Suprapubic skin (tissue), 4 donors: ENCODE results near the gene SDC1. TPM values are rescaled to one million over a fixed set of nuclear protein-coding genes. Genes with fewer than 3 reads are reported as not detected.

Source experiments
- DNase-seq, 2 donors: peaks; one replicate each; pipeline ENCODE4 v3.0.0-alpha.2; 2019; ENCODE audit warnings: low spot score in 2 of 2
- H3K27ac ChIP-seq: fragments of 200-600 bp; sonication (generic); one replicate; pipeline ENCODE4 v1.5.1; 2019
- H3K27me3 ChIP-seq: fragments of 200-600 bp; sonication (generic); one replicate; pipeline ENCODE4 v1.5.1; 2019
- H3K36me3 ChIP-seq: fragments of 200-600 bp; sonication (generic); one replicate; pipeline ENCODE4 v1.5.1; 2019
- H3K4me1 ChIP-seq: fragments of 200-600 bp; sonication (generic); one replicate; pipeline ENCODE4 v1.5.1; 2019
- H3K4me3 ChIP-seq: fragments of 200-600 bp; sonication (generic); one replicate; pipeline ENCODE4 v1.5.1; 2019; ENCODE audit warnings: mild to moderate bottlenecking
- H3K9me3 ChIP-seq: fragments of 200-600 bp; sonication (generic); one replicate; pipeline ENCODE4 v1.5.1; 2019
- CTCF ChIP-seq, 2 donors: fragments of 200-600 bp in 1 of 2; fragments of 450-650 bp in 1 of 2; sonication (generic) in 1 of 2; IDR thresholded peaks; one replicate each; pipeline ENCODE4 v1.5.1; 2016 to 2019; ENCODE audit warnings: antibody characterized with exemption in 2 of 2, mild to moderate bottlenecking in 1 of 2, moderate library complexity in 1 of 2
- EP300 ChIP-seq: sonication (generic); formaldehyde crosslinking; IDR thresholded peaks from one replicate; pipeline ENCODE4 v1.6.1; 2017; ENCODE audit warnings: antibody characterized with exemption
- POLR2A ChIP-seq, 2 donors: fragments of 450-650 bp; IDR thresholded peaks; one replicate each; pipeline ENCODE4 v1.6.1; 2017; ENCODE audit warnings: antibody characterized with exemption in 2 of 2, mild to moderate bottlenecking in 2 of 2, moderate library complexity in 2 of 2
- POLR2AphosphoS5 ChIP-seq, 3 donors: sonication (generic); formaldehyde crosslinking; IDR thresholded peaks; one replicate each; pipeline ENCODE4 v1.6.1; 2017; ENCODE audit warnings: antibody characterized with exemption in 3 of 3
- WGBS: methylation state at CpG from one replicate; pipeline ENCODE4 v1.1.5; 2018; 5-methylcytosine and 5-hydroxymethylcytosine counted together
- total RNA-seq, 4 donors: library from RNA; depleted of rRNA; stranded (reverse); fragments of >200 nt; gene quantifications; one replicate each; pipeline ENCODE4 v1.1.0, GENCODE V29; 2016

Gene SDC1
- total RNA-seq, 4 donors from 2014 or later: 258 to 892 (median 636) TPM

DNA sequence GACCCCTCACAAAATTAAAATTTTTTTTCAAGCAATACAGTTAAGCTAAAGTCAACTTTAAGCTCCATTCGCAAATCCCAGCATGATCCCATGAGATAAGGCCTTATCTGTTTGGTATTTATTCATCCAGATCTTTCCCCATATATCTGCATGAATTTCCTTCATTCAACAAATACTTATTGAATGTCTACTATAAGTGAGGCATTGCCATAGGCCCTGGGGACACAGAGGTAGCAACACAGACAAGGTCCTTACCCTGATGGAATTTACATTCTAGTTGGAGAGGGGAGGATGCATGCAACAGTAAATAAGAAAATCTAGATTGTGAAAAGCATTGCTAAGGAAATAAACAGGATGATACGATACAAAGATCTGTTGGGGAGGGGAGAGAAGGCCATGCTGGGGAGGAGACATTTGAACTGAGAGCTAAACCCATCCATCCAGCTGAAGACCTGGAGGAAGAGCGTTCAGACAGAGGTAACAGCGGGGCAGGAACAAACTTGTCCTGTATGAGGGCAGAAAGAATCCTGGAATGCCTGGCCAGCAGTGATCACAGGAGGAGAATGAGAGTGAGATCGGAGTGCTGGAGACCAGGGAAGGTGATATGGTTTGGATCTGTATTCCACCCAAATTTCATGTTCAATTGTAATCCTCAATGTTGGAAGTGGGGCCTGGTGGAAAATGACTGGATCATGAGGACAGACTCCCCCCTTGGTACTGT is 71.6 kb downstream of the SDC1 start:
- no peaks in the 10 kb centered on the region for H3K36me3 ChIP-seq
- peak in 1 of 2 donors; percentile 35 for DNase-seq
- no peak overlapping the region for H3K27ac ChIP-seq
- no peak for TF ChIP-seq EP300
- WGBS: 52% methylated on average over 5 of the region's 5 CpGs
- peaks cover 14% of the 10 kb centered on the region for H3K4me1 ChIP-seq
- H3K9me3 ChIP-seq: no peaks in the 10 kb centered on the region
- H3K27me3 ChIP-seq: no peaks in the 10 kb centered on the region
- H3K4me3 ChIP-seq: no peak overlapping the region

DNA sequence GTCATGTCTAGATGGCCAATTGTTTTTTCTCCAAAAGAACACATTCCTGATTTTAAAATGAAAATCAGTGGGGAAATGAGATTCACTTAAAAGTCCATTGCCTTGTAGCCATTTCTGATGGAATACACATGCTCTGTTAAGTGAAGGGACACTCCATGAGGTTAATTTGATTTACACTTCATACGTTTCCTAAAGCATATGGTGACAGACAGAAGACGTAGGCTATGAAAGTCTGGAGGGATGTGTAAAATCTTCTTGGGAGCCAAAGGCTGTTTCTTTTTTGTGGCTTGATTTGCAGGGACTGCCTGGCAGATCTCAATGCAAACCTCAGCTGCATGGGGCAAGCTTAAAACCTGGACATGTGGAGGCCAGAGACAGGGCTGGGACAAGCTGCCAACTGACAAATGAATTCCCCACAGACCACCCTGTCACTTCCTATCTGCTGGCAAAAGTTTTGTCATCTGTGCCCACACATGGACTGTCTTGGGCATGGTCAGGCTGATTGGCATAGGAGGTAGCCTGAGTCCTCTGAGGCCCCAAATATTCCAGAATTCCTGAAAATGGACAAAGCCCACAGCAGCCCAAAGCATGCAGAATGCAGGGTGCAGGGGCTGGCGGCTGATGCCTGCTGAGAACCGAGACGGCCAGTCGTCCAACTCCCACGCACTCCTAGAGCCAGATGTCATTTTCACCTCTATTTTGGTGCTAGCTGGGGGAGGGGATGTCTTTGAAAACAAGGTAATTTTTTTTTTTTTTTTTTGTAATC is 73.9 kb downstream of the SDC1 start:
- WGBS: 71% methylated on average over 7 of the region's 7 CpGs
- Histone ChIP-seq H3K27me3 (no peaks in the 10 kb centered on the region), H3K4me3 (no peak overlapping the region), H3K4me1 (peaks cover 23% of the 10 kb centered on the region), H3K9me3 (no peaks in the 10 kb centered on the region), H3K27ac (no peak overlapping the region), H3K36me3 (no peaks in the 10 kb centered on the region)
- DNase-seq: peak in 1 of 2 donors; percentile 35
- TF ChIP-seq POLR2AphosphoS5 (IDR thresholded peaks at IDR 0.05) (no peak), EP300 (no peak), POLR2A (IDR thresholded peaks at IDR 0.05) (no peak), CTCF (IDR thresholded peaks at IDR 0.05) (no peak)

Other genes with a start within 250 kb of the SDC1 start
- 10 to 100 TPM in 2 of 4 donors, 1 to 10 TPM in 2; 2.9 to 10.9 (median 6.9) TPM for gene WDR35, start 235.0 kb downstream of the SDC1 start, total RNA-seq
- under 1 TPM; 0.34 to 0.76 (median 0.60) TPM for gene MATN3, start 212.5 kb downstream of the SDC1 start, total RNA-seq
- gene LAPTM4A, start 173.5 kb downstream of the SDC1 start, total RNA-seq: 100 to 1,000 TPM in 3 of 4 donors, 10 to 100 TPM in 1; 88.8 to 159 (median 128) TPM
- gene PUM2, start 125.7 kb upstream of the SDC1 start, total RNA-seq: 100 to 1,000 TPM in 1 of 4 donors, 10 to 100 TPM in 3; 78.9 to 108 (median 99.0) TPM
- 100 to 1,000 TPM; 404 to 719 (median 568) TPM for gene RHOB, start 221.9 kb upstream of the SDC1 start, total RNA-seq